ENCODE data around the gene AMMECR1.

- TF ChIP-seq CTCF (conservative IDR thresholded peaks at IDR 0.05; ENCODE audit: low read depth, low read length) (no peak), BHLHE40 (IDR thresholded peaks at IDR 0.05; ENCODE audit: low read depth, low read length) (no peak), POLR2A (IDR thresholded peaks at IDR 0.05; ENCODE audit: low read depth, low read length) (no peak), CEBPB (IDR thresholded peaks at IDR 0.05; ENCODE audit: low read depth, low read length) (no peak), MAFK (IDR thresholded peaks at IDR 0.05; ENCODE audit: low read depth, low read length) (no peak), SMC3 (IDR thresholded peaks at IDR 0.05; ENCODE audit: low read depth, low read length) (no peak), RAD21 (IDR thresholded peaks at IDR 0.05; ENCODE audit: low read length) (no peak), MXI1 (IDR thresholded peaks at IDR 0.05; ENCODE audit: borderline replicate concordance, low read depth, low read length) (no peak), ELK1 (IDR thresholded peaks at IDR 0.05; ENCODE audit: borderline replicate concordance, low read depth, low read length) (no peak), NFE2L2 (IDR thresholded peaks at IDR 0.05; ENCODE audit: low read depth, low read length) (no peak), RFX5 (IDR thresholded peaks at IDR 0.05; ENCODE audit: low read depth, low read length) (no peak), RCOR1 (IDR thresholded peaks at IDR 0.05; ENCODE audit: insufficient replicate concordance, low read length) (no peak)
Measured at GRCh38 chrX:110214684-110215083, 103.2 kb downstream of the AMMECR1 start.
